HEK293 (cell line): ENCODE measurements around the gene CANT1.

Source experiments
- BCL11A ChIP-seq: fragments of 450-650 bp; formaldehyde crosslinking; IDR thresholded peaks from 2 replicates; pipeline ENCODE4 v1.5.1; 2016; ENCODE audit warnings: low read depth, missing biosample characterization, missing genetic modification characterization
- GFI1B ChIP-seq: fragments of 450-650 bp; formaldehyde crosslinking; IDR thresholded peaks from 2 replicates; pipeline ENCODE4 v1.5.1; 2016; ENCODE audit warnings: missing biosample characterization, missing genetic modification characterization
- INSM2 ChIP-seq: fragments of 450-650 bp; formaldehyde crosslinking; IDR thresholded peaks from 2 replicates; pipeline ENCODE4 v1.5.1; 2016; ENCODE audit warnings: missing biosample characterization, missing genetic modification characterization
- MYNN ChIP-seq: fragments of 450-650 bp; formaldehyde crosslinking; IDR thresholded peaks from 2 replicates; pipeline ENCODE4 v1.5.1; 2016; ENCODE audit warnings: missing biosample characterization, missing genetic modification characterization, borderline replicate concordance
- OVOL3 ChIP-seq: fragments of 450-650 bp; formaldehyde crosslinking; IDR thresholded peaks from 2 replicates; pipeline ENCODE4 v1.5.1; 2016; ENCODE audit warnings: missing biosample characterization, missing genetic modification characterization
- PATZ1 ChIP-seq: fragments of 450-650 bp; formaldehyde crosslinking; IDR thresholded peaks from 2 replicates; pipeline ENCODE4 v1.5.1; 2016; ENCODE audit warnings: missing biosample characterization, missing genetic modification characterization
- PRDM4 ChIP-seq: fragments of 450-650 bp; formaldehyde crosslinking; IDR thresholded peaks from 2 replicates; pipeline ENCODE4 v1.5.1; 2017; ENCODE audit warnings: missing biosample characterization, missing genetic modification characterization
- SETDB1 ChIP-seq: IDR thresholded peaks from one replicate; pipeline ENCODE4 v1.6.1; 2017; ENCODE audit warnings: mild to moderate bottlenecking, low read length, moderate library complexity, mixed read lengths; ENCODE audit not compliant: insufficient read length
- SP2 ChIP-seq: fragments of 450-650 bp; formaldehyde crosslinking; IDR thresholded peaks from 2 replicates; pipeline ENCODE4 v1.5.1; 2016; ENCODE audit warnings: missing biosample characterization, missing genetic modification characterization
- ZBTB1 ChIP-seq: fragments of 450-650 bp; formaldehyde crosslinking; IDR thresholded peaks from 2 replicates; pipeline ENCODE4 v1.5.1; 2016; ENCODE audit warnings: missing biosample characterization, missing genetic modification characterization
- ZBTB10 ChIP-seq: fragments of 450-650 bp; formaldehyde crosslinking; IDR thresholded peaks from 2 replicates; pipeline ENCODE4 v1.5.1; 2016; ENCODE audit warnings: missing biosample characterization, missing genetic modification characterization
- ZBTB21 ChIP-seq: fragments of 450-650 bp; formaldehyde crosslinking; IDR thresholded peaks from 2 replicates; pipeline ENCODE4 v1.5.1; 2017; ENCODE audit warnings: missing biosample characterization, missing genetic modification characterization
- ZNF138 ChIP-seq: fragments of 450-650 bp; formaldehyde crosslinking; IDR thresholded peaks from 2 replicates; pipeline ENCODE4 v1.5.1; 2016; ENCODE audit warnings: missing biosample characterization, missing genetic modification characterization, borderline replicate concordance
- ZNF292 ChIP-seq: fragments of 450-650 bp; formaldehyde crosslinking; IDR thresholded peaks from 2 replicates; pipeline ENCODE4 v1.5.1; 2016; ENCODE audit warnings: low read depth, missing biosample characterization, missing genetic modification characterization, borderline replicate concordance
- ZNF37A ChIP-seq: fragments of 450-650 bp; IDR thresholded peaks from 2 replicates; pipeline ENCODE4 v1.5.1; 2018; ENCODE audit warnings: missing biosample characterization, missing genetic modification characterization
- ZNF510 ChIP-seq: fragments of 450-650 bp; formaldehyde crosslinking; IDR thresholded peaks from 2 replicates; pipeline ENCODE4 v1.5.1; 2018; ENCODE audit warnings: mild to moderate bottlenecking, missing genetic modification characterization, missing biosample characterization; ENCODE audit not compliant: insufficient replicate concordance
- ZNF610 ChIP-seq: fragments of 450-650 bp; formaldehyde crosslinking; IDR thresholded peaks from 2 replicates; pipeline ENCODE4 v1.5.1; 2016; ENCODE audit warnings: missing biosample characterization, missing genetic modification characterization, borderline replicate concordance
- ZNF707 ChIP-seq: fragments of 450-650 bp; formaldehyde crosslinking; IDR thresholded peaks from 2 replicates; pipeline ENCODE4 v1.5.1; 2016; ENCODE audit warnings: missing biosample characterization, missing genetic modification characterization
- ZNF747 ChIP-seq: fragments of 450-650 bp; formaldehyde crosslinking; IDR thresholded peaks from 2 replicates; pipeline ENCODE4 v1.5.1; 2016; ENCODE audit warnings: missing biosample characterization, missing genetic modification characterization
- ZSCAN16 ChIP-seq: fragments of 450-650 bp; formaldehyde crosslinking; IDR thresholded peaks from 2 replicates; pipeline ENCODE4 v1.5.1; 2016; ENCODE audit warnings: missing biosample characterization, missing genetic modification characterization
- TF ChIP-seq, protein P1 (sequence below): fragments of 450-650 bp; formaldehyde crosslinking; IDR thresholded peaks from 2 replicates; pipeline ENCODE4 v1.5.1; 2016; ENCODE audit warnings: missing biosample characterization, missing genetic modification characterization
- TF ChIP-seq, protein P2 (sequence below): fragments of 450-650 bp; IDR thresholded peaks from 2 replicates; pipeline ENCODE4 v1.5.1; 2018; ENCODE audit warnings: missing biosample characterization, mild to moderate bottlenecking, missing genetic modification characterization
- TF ChIP-seq, protein P3 (sequence below): fragments of 450-650 bp; formaldehyde crosslinking; IDR thresholded peaks from 2 replicates; pipeline ENCODE4 v1.5.1; 2016; ENCODE audit warnings: missing biosample characterization, missing genetic modification characterization, low read depth

The CANT1 gene

DNA sequence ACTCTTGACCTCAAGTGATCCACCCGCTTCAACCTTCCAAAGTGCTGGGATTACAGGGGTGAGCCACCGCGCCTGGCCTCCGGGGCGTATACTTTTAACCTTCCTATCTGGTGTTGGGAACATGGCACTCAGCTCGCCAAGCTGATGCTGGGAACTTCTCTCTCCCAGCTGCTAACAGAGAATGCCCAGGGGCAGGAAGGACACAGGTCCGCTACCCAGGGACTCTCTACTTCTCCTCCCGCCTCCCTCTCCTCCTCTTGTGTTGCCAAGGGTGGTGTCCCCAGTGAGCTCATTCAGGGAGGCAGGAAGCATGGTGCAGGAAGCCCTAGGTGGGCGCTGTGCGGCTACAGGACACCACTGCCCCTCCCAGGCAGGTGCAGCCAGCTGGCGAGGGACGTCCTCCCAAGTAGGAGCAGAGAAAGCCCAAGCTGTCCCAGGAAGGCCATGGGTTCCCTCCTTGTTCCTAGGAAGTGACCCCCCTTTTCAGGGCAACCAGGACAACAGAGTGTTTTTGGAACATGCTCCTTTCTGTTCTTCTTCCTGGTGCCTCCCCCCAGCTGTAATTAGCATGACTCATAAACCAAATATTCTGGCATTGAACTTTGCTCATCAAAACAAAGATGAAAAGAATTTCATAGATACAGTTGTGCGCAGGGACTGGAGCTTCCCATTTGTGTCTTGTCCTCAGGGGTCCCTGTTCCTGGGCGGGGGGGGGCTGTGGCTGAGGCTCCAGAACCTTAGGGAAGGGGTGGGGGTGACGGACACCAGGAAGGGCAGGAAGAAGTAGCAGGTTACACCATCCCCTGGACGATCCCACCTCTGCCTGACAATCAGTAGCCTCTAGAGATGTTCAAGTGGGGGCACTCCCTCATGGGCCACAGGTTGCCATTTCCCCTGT is 17.1 kb upstream of the CANT1 start (continued):
- TF ChIP-seq, protein P1, sequence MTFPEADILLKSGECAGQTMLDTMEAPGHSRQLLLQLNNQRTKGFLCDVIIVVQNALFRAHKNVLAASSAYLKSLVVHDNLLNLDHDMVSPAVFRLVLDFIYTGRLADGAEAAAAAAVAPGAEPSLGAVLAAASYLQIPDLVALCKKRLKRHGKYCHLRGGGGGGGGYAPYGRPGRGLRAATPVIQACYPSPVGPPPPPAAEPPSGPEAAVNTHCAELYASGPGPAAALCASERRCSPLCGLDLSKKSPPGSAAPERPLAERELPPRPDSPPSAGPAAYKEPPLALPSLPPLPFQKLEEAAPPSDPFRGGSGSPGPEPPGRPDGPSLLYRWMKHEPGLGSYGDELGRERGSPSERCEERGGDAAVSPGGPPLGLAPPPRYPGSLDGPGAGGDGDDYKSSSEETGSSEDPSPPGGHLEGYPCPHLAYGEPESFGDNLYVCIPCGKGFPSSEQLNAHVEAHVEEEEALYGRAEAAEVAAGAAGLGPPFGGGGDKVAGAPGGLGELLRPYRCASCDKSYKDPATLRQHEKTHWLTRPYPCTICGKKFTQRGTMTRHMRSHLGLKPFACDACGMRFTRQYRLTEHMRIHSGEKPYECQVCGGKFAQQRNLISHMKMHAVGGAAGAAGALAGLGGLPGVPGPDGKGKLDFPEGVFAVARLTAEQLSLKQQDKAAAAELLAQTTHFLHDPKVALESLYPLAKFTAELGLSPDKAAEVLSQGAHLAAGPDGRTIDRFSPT (tag by site-specific recombination) = no peak
- no peak for TF ChIP-seq ZBTB21
- no peak for TF ChIP-seq ZBTB1 (tag by site-specific recombination)
- TF ChIP-seq INSM2 (tag by site-specific recombination) = 0 out of 2 replicates have a peak, but pooled peaks have one; percentile 31
- TF ChIP-seq, protein P2, sequence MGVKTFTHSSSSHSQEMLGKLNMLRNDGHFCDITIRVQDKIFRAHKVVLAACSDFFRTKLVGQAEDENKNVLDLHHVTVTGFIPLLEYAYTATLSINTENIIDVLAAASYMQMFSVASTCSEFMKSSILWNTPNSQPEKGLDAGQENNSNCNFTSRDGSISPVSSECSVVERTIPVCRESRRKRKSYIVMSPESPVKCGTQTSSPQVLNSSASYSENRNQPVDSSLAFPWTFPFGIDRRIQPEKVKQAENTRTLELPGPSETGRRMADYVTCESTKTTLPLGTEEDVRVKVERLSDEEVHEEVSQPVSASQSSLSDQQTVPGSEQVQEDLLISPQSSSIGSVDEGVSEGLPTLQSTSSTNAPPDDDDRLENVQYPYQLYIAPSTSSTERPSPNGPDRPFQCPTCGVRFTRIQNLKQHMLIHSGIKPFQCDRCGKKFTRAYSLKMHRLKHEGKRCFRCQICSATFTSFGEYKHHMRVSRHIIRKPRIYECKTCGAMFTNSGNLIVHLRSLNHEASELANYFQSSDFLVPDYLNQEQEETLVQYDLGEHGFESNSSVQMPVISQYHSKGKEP (tag by site-specific recombination) = no peak
- TF ChIP-seq MYNN (tag by site-specific recombination) = no peak
- TF ChIP-seq BCL11A (tag by site-specific recombination) = no peak
- no peak for TF ChIP-seq ZNF707 (tag by site-specific recombination)
- no peak for TF ChIP-seq ZNF610
- no peak for TF ChIP-seq PRDM4
- TF ChIP-seq ZBTB10 = no peak; the same call in 1 of the 2 replicates
- no peak for TF ChIP-seq SETDB1
- no peak for TF ChIP-seq ZNF138 (tag by site-specific recombination)
- TF ChIP-seq SP2 (tag by site-specific recombination) = peak; percentile 39
- TF ChIP-seq ZNF292 (tag by site-specific recombination) = no peak
- TF ChIP-seq, protein P3, sequence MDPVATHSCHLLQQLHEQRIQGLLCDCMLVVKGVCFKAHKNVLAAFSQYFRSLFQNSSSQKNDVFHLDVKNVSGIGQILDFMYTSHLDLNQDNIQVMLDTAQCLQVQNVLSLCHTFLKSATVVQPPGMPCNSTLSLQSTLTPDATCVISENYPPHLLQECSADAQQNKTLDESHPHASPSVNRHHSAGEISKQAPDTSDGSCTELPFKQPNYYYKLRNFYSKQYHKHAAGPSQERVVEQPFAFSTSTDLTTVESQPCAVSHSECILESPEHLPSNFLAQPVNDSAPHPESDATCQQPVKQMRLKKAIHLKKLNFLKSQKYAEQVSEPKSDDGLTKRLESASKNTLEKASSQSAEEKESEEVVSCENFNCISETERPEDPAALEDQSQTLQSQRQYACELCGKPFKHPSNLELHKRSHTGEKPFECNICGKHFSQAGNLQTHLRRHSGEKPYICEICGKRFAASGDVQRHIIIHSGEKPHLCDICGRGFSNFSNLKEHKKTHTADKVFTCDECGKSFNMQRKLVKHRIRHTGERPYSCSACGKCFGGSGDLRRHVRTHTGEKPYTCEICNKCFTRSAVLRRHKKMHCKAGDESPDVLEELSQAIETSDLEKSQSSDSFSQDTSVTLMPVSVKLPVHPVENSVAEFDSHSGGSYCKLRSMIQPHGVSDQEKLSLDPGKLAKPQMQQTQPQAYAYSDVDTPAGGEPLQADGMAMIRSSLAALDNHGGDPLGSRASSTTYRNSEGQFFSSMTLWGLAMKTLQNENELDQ = no peak
- no peak for TF ChIP-seq ZNF510 (tag by site-specific recombination)
- no peak for TF ChIP-seq ZSCAN16 (tag by site-specific recombination)
- no peak for TF ChIP-seq ZNF37A (tag by site-specific recombination)
- no peak for TF ChIP-seq ZNF747 (tag by site-specific recombination)
- no peak for TF ChIP-seq OVOL3 (tag by site-specific recombination)
- no peak for TF ChIP-seq GFI1B (tag by site-specific recombination)
- TF ChIP-seq PATZ1 = peak; percentile 77; the same call in 1 of the 2 replicates
